ENCODE data around the gene PRR35.

The PRR35 gene

DNA sequence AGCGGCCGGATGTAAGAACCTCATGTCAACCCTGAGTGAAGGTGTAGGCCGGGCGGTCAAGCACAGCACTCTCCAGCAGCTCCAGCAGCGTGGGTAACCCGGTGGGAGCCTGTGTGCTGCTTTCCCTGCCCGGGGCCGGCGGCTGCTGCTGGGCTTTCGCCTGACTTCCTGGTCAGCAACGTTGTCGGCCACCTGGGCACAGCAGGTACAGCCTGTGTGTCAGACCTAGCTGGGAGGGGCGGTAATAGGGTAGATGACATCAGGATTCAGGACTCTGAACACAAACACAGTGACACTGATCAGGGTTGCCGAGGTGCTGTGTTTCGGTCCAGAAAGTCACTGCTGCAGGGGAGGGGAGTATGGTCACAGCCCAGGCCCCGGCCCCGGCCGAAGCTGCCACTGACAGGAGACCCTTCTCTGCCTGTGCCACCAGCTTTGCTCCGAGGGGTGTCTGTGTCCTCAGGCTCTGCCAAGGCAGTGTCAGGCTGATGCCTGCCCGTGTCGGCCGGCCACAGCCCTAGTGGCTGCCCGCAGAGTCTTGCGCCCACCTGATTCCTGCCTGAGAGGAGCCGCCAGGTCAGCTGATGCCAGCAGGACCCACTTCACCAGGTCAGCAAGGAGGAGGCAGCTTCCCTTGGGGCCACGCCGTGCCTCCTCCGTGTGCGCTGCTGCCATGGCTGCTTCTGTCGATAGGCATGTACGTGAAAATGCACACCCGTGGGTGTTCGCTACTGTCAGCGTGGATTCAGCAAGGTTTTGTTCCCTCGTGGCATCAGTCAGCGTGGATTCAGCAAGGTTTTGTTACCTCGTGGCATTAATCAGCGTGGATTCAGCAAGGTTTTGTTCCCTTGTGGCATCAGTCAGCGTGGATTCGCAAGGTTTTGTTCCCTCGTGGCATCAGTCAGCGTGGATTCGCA lies 38.9 kb downstream of the PRR35 start:
- POLR2A ChIA-PET: interaction anchor here (1.6 kb wide), 1 partner anchor 49 kb away, joined by 3 read pairs; no protein-coding TSS in a partner anchor
- CTCF ChIA-PET: no interaction called here
- TF ChIP-seq FOXK2 (IDR thresholded peaks at IDR 0.05) (no peak), NFRKB (IDR thresholded peaks at IDR 0.05) (no peak), L3MBTL2 (conservative IDR thresholded peaks at IDR 0.05) (no peak), FOXA1 (IDR thresholded peaks at IDR 0.05) (no peak), TARDBP (IDR thresholded peaks at IDR 0.05) (no peak), HDGF (IDR thresholded peaks at IDR 0.05; ENCODE audit: borderline replicate concordance) (no peak), FOXM1 (IDR thresholded peaks at IDR 0.05; ENCODE audit: borderline replicate concordance) (no peak), SUZ12 (IDR thresholded peaks at IDR 0.05) (no peak), ARNT (IDR thresholded peaks at IDR 0.05) (no peak), SP1 (IDR thresholded peaks at IDR 0.05) (no peak), BHLHE40 (IDR thresholded peaks at IDR 0.05; ENCODE audit: borderline replicate concordance) (no peak)
- TF ChIP-seq, protein P1, sequence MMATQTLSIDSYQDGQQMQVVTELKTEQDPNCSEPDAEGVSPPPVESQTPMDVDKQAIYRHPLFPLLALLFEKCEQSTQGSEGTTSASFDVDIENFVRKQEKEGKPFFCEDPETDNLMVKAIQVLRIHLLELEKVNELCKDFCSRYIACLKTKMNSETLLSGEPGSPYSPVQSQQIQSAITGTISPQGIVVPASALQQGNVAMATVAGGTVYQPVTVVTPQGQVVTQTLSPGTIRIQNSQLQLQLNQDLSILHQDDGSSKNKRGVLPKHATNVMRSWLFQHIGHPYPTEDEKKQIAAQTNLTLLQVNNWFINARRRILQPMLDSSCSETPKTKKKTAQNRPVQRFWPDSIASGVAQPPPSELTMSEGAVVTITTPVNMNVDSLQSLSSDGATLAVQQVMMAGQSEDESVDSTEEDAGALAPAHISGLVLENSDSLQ (IDR thresholded peaks at IDR 0.05): no peak
- DNase-seq (ENCODE audit: extremely low spot score): no peak

DNA sequence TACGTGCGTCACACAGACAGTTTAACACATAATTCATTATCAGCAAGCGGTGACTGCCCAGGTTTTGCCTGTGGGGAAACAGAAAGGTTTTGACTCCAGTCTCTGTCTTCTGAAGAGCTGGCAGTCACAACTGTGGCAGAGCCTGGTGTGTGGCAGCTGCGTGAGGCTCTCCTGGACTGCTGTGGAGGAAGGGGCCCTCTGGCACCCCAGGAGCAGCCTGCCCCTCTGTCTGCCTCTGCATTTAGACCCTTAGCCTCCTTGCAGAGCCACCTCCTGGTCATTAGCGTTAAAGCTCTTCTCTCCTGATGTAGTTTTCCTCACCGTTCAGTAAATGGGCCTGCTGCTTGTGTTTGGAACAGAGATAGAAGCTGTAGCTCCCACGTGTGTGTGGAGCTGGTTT lies 40.6 kb downstream of the PRR35 start:
- CTCF ChIA-PET: interaction anchor here (0.8 to 1.8 kb wide), 3 partner anchors 9 to 211 kb away, joined by 3 to 5 read pairs (median 3); no protein-coding TSS in a partner anchor
- no peak for TF ChIP-seq ARNT (IDR thresholded peaks at IDR 0.05)
- TF ChIP-seq CTBP1 (IDR thresholded peaks at IDR 0.05; ENCODE audit: borderline replicate concordance): no peak
- TF ChIP-seq SP1 (IDR thresholded peaks at IDR 0.05): no peak
- TF ChIP-seq ELF4 (IDR thresholded peaks at IDR 0.05): no peak
- no peak for TF ChIP-seq ZNF384 (IDR thresholded peaks at IDR 0.05)
- TF ChIP-seq FOXA1 (IDR thresholded peaks at IDR 0.05): no peak
- no peak for TF ChIP-seq NFRKB (IDR thresholded peaks at IDR 0.05)
- no peak for TF ChIP-seq BHLHE40 (IDR thresholded peaks at IDR 0.05; ENCODE audit: borderline replicate concordance)
- POLR2A ChIA-PET: interaction anchor here (0.8 to 1.6 kb wide), 4 partner anchors 10 to 47 kb away, joined by 3 to 6 read pairs (median 4); partner anchors contain the start of gene METTL26
- DNase-seq (ENCODE audit: extremely low spot score): no peak

DNA sequence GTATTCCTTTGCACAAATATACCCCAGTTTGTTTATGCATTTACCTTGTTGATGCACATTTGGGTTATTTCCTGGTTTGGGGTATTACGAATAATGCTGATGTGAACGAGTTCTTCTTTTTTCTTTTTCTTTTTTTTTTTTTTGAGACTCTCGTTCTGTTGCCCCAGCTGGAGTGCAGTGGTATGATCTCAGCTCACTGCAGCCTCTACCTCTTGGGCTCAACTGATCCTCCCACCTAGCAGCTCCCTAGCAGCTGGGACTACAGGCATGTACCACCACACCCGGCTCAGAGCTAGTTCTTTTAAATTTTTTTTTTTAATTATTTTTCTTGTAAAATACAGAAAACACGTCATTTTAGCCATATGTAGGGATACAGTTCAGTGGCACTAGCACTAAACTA lies 43.7 kb downstream of the PRR35 start:
- TF ChIP-seq SP1 (IDR thresholded peaks at IDR 0.05): no peak
- no peak for TF ChIP-seq FOXA1 (IDR thresholded peaks at IDR 0.05)
- TF ChIP-seq ELF4 (IDR thresholded peaks at IDR 0.05): no peak
- no peak for TF ChIP-seq SUZ12 (IDR thresholded peaks at IDR 0.05)
- TF ChIP-seq CTBP1 (IDR thresholded peaks at IDR 0.05; ENCODE audit: borderline replicate concordance): no peak
- no peak for TF ChIP-seq LEF1 (IDR thresholded peaks at IDR 0.05; ENCODE audit: borderline replicate concordance)
- TF ChIP-seq, protein P1 (IDR thresholded peaks at IDR 0.05): no peak
- no peak for TF ChIP-seq BHLHE40 (IDR thresholded peaks at IDR 0.05; ENCODE audit: borderline replicate concordance)
- no peak for TF ChIP-seq TARDBP (IDR thresholded peaks at IDR 0.05)
- TF ChIP-seq HDGF (IDR thresholded peaks at IDR 0.05; ENCODE audit: borderline replicate concordance): no peak
- TF ChIP-seq ARNT (IDR thresholded peaks at IDR 0.05): no peak
- no peak for TF ChIP-seq NFRKB (IDR thresholded peaks at IDR 0.05)
- TF ChIP-seq FOXM1 (IDR thresholded peaks at IDR 0.05; ENCODE audit: borderline replicate concordance): no peak
- no peak for TF ChIP-seq ZNF384 (IDR thresholded peaks at IDR 0.05)
- no peak for TF ChIP-seq FOXK2 (IDR thresholded peaks at IDR 0.05)
- TF ChIP-seq L3MBTL2 (conservative IDR thresholded peaks at IDR 0.05): no peak
- no peak for DNase-seq (ENCODE audit: extremely low spot score)
- POLR2A ChIA-PET: no interaction called here
- CTCF ChIA-PET: no interaction called here

DNA sequence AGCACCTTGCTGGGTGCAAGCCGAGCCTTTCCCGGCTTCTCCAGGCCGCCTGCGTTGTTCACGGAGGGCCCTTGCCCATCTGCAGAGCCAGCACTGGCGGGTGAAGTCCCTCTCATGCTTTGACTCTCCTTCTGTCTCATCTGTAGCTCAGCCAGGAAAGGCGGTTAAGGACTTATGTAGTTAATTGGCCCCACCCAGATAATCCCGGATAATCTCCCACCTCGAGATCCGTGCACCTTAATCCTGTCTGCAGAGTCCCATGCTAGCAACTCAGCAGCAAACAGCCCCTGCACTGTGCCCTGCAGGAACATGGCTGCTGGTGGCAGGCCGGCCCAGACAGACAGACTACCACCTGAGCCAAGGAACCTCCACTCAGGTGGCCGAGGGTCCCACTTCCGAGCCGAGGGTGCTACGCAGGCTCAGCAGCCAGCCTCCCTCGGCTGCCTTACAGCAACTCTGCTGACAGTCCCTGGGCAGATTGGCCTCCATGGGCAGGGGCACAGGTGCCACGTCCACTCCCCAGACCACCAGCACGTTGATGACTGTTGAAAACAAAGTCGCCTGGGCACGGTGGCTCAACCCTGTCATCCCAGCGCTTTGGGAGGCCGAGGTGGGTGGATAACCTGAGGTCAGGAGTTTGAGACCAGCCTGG lies 46.6 kb downstream of the PRR35 start:
- ChIA-PET CTCF (no interaction called here), POLR2A (no interaction called here)
- no peak for TF ChIP-seq ELF4 (IDR thresholded peaks at IDR 0.05)
- TF ChIP-seq TARDBP (IDR thresholded peaks at IDR 0.05): no peak
- TF ChIP-seq FOXK2 (IDR thresholded peaks at IDR 0.05): no peak
- TF ChIP-seq L3MBTL2 (conservative IDR thresholded peaks at IDR 0.05): no peak
- TF ChIP-seq LEF1 (IDR thresholded peaks at IDR 0.05; ENCODE audit: borderline replicate concordance): no peak
- no peak for TF ChIP-seq SUZ12 (IDR thresholded peaks at IDR 0.05)
- TF ChIP-seq BHLHE40 (IDR thresholded peaks at IDR 0.05; ENCODE audit: borderline replicate concordance): no peak
- TF ChIP-seq FOXM1 (IDR thresholded peaks at IDR 0.05; ENCODE audit: borderline replicate concordance): no peak
- TF ChIP-seq ARNT (IDR thresholded peaks at IDR 0.05): no peak
- no peak for TF ChIP-seq NFRKB (IDR thresholded peaks at IDR 0.05)
- TF ChIP-seq HDGF (IDR thresholded peaks at IDR 0.05; ENCODE audit: borderline replicate concordance): no peak
- TF ChIP-seq, protein P1 (IDR thresholded peaks at IDR 0.05): no peak
- no peak for TF ChIP-seq ZNF384 (IDR thresholded peaks at IDR 0.05)
- no peak for DNase-seq (ENCODE audit: extremely low spot score)

DNA sequence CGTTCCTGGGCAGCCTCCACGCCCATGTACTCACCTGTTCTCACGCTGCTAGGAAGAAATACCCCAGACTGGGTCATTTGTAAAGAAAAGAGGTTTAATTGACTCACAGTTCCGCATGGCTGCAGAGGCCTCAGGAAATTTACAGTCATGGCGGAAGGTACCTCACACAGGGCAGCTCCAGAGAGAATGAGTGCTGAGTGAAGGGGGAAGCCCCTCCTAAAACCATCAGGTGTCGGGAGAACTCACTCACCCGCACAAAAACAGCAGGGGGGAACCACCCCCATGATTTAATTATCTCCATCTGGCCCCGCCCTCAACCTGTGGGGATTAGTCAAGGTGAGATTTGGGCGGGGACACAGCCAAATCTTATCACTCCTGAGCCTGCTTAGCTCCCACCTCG lies 47.8 kb downstream of the PRR35 start:
- no peak for TF ChIP-seq ARNT (IDR thresholded peaks at IDR 0.05)
- no peak for TF ChIP-seq TARDBP (IDR thresholded peaks at IDR 0.05)
- no peak for TF ChIP-seq FOXA1 (IDR thresholded peaks at IDR 0.05)
- TF ChIP-seq LEF1 (IDR thresholded peaks at IDR 0.05; ENCODE audit: borderline replicate concordance): no peak
- TF ChIP-seq L3MBTL2 (conservative IDR thresholded peaks at IDR 0.05): no peak
- TF ChIP-seq SUZ12 (IDR thresholded peaks at IDR 0.05): no peak
- no peak for TF ChIP-seq ZNF384 (IDR thresholded peaks at IDR 0.05)
- POLR2A ChIA-PET: no interaction called here
- CTCF ChIA-PET: no interaction called here
- DNase-seq (ENCODE audit: extremely low spot score): no peak
